ENCODE results near the gene NTNG2.

Gene NTNG2

DNA sequence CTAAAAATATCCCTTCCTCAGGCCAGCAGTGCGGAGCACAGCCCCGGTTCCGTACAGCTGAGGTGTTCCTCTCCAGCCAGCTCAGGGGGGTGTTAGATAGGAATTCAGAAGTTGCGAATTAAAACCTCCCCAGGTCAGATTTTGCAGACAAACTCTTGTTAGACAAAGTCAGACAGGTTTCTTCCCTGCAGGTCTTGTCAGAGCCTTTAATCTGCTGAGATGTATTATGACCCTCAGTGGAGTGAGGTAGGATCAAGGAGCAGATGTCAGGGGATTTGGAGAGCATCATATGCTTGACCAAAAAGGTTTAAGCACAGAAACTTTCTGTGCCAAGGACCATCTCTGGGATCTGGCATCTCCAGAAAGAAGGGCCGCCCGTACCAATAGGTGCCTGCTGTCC is 60.1 kb downstream of the NTNG2 start:
- Histone ChIP-seq H3F3A (ENCODE audit: insufficient read depth, low read length) (no peaks in the 10 kb centered on the region), H4K20me1 (ENCODE audit: insufficient read depth, low read length) (no peaks in the 10 kb centered on the region), H3K27ac (ENCODE audit: low read depth, low read length, poor library complexity, severe bottlenecking) (no peak overlapping the region), H3K9me3 (ENCODE audit: low read length) (no peaks in the 10 kb centered on the region), H3K36me3 (ENCODE audit: insufficient read depth, low read length) (no peaks in the 10 kb centered on the region), H3K79me2 (ENCODE audit: insufficient read depth, low read length) (no peaks in the 10 kb centered on the region), H3K9me2 (ENCODE audit: low read depth, low read length) (no peaks in the 10 kb centered on the region), H3K9ac (ENCODE audit: low read length) (no peak overlapping the region), H3K4me1 (ENCODE audit: insufficient read depth, low read length, severe bottlenecking) (peaks cover 9% of the 10 kb centered on the region), H2AFZ (ENCODE audit: low read length) (no peak overlapping the region), H3K27me3 (ENCODE audit: insufficient read depth, low read length) (no peaks in the 10 kb centered on the region; the same call in 1 of the 2 replicates), H3K4me3 (ENCODE audit: low read depth, low read length, poor library complexity, severe bottlenecking) (no peak overlapping the region), H3K4me2 (ENCODE audit: low read length) (no peak overlapping the region)
- TF ChIP-seq, protein P1, sequence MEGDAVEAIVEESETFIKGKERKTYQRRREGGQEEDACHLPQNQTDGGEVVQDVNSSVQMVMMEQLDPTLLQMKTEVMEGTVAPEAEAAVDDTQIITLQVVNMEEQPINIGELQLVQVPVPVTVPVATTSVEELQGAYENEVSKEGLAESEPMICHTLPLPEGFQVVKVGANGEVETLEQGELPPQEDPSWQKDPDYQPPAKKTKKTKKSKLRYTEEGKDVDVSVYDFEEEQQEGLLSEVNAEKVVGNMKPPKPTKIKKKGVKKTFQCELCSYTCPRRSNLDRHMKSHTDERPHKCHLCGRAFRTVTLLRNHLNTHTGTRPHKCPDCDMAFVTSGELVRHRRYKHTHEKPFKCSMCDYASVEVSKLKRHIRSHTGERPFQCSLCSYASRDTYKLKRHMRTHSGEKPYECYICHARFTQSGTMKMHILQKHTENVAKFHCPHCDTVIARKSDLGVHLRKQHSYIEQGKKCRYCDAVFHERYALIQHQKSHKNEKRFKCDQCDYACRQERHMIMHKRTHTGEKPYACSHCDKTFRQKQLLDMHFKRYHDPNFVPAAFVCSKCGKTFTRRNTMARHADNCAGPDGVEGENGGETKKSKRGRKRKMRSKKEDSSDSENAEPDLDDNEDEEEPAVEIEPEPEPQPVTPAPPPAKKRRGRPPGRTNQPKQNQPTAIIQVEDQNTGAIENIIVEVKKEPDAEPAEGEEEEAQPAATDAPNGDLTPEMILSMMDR (IDR thresholded peaks at IDR 0.05; ENCODE audit: low read length): no peak
- TF ChIP-seq EZH2 (IDR thresholded peaks at IDR 0.05; ENCODE audit: borderline replicate concordance, low read length): no peak

DNA sequence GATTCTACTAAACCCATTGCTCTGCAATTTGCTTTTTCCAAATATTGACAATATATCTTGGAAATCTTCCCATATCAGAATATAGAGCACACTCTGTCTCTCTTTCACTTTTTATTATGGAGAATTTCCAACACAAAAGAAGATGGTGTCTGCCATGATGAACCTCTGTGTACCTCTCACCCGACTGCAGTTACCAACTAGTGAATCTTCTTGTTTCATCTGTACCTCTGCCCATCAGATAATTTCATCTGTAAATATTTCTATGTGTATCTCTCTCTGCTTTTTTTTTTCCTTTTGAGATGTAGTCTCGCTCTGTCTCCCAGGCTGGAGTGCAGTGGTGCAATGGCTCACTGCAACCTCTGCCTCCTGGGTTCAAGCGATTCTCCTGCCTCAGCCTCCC is 62.8 kb downstream of the NTNG2 start:
- Histone ChIP-seq H3K4me1 (ENCODE audit: insufficient read depth, low read length, severe bottlenecking) (peaks cover 9% of the 10 kb centered on the region), H3K27ac (ENCODE audit: low read depth, low read length, poor library complexity, severe bottlenecking) (no peak overlapping the region), H2AFZ (ENCODE audit: low read length) (no peak overlapping the region), H4K20me1 (ENCODE audit: insufficient read depth, low read length) (no peaks in the 10 kb centered on the region), H3K9me2 (ENCODE audit: low read depth, low read length) (no peaks in the 10 kb centered on the region), H3K79me2 (ENCODE audit: insufficient read depth, low read length) (no peaks in the 10 kb centered on the region), H3K36me3 (ENCODE audit: insufficient read depth, low read length) (no peaks in the 10 kb centered on the region), H3K9ac (ENCODE audit: low read length) (no peak overlapping the region), H3K4me2 (ENCODE audit: low read length) (no peak overlapping the region), H3K4me3 (ENCODE audit: low read depth, low read length, poor library complexity, severe bottlenecking) (no peak overlapping the region), H3F3A (ENCODE audit: insufficient read depth, low read length) (no peaks in the 10 kb centered on the region), H3K9me3 (ENCODE audit: low read length) (no peaks in the 10 kb centered on the region), H3K27me3 (ENCODE audit: insufficient read depth, low read length) (no peaks in the 10 kb centered on the region; the same call in 1 of the 2 replicates)
- TF ChIP-seq, protein P1 (IDR thresholded peaks at IDR 0.05; ENCODE audit: low read length): no peak
- TF ChIP-seq EZH2 (IDR thresholded peaks at IDR 0.05; ENCODE audit: borderline replicate concordance, low read length): no peak

DNA sequence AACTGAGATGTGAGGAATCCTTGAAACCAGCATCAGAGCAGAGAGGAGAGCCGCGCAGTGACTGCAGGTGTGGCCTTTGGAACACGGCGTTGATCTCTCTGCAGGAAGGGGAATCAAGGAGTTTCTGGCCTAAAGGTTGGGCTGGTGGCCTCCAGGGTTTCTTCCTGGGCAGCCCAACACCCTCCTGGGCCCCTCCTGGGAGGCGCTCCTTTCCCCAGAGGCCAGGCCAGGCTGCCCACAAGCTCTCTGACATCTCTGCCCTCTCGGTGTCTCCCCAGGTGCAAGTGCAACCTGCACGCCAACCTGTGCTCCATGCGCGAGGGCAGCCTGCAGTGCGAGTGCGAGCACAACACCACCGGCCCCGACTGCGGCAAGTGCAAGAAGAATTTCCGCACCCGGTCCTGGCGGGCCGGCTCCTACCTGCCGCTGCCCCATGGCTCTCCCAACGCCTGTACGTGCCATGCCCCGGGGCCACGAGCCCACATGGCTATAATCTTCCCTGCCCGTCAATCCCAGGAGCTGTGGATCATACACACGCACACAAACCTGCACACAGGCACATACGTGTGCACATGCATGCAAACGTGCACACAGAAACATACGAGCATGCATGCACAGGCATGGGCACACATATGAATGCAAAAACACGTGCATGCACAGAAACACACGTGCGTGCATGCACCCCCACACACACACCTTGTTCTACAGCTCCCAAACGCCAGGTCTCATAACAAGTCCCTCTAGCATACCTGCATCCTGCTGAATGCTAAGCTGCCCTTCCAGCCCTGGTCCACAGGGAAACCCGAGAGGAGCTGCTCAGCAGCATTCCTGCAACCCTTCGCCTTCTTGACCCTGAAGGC is 64.9 kb downstream of the NTNG2 start:
- no peak overlapping the region for H2AFZ ChIP-seq (ENCODE audit: low read length)
- no peaks in the 10 kb centered on the region for H3F3A ChIP-seq (ENCODE audit: insufficient read depth, low read length)
- H3K9me3 ChIP-seq (ENCODE audit: low read length): no peaks in the 10 kb centered on the region
- H3K79me2 ChIP-seq (ENCODE audit: insufficient read depth, low read length): no peaks in the 10 kb centered on the region
- H3K9me2 ChIP-seq (ENCODE audit: low read depth, low read length): no peaks in the 10 kb centered on the region
- no peak overlapping the region for H3K4me2 ChIP-seq (ENCODE audit: low read length)
- H3K9ac ChIP-seq (ENCODE audit: low read length): no peak overlapping the region
- no peaks in the 10 kb centered on the region for H3K36me3 ChIP-seq (ENCODE audit: insufficient read depth, low read length)
- no peaks in the 10 kb centered on the region for H3K27me3 ChIP-seq (ENCODE audit: insufficient read depth, low read length)
- H4K20me1 ChIP-seq (ENCODE audit: insufficient read depth, low read length): no peaks in the 10 kb centered on the region
- H3K4me3 ChIP-seq (ENCODE audit: low read depth, low read length, poor library complexity, severe bottlenecking): no peak overlapping the region
- peaks cover 9% of the 10 kb centered on the region for H3K4me1 ChIP-seq (ENCODE audit: insufficient read depth, low read length, severe bottlenecking)
- no peak overlapping the region for H3K27ac ChIP-seq (ENCODE audit: low read depth, low read length, poor library complexity, severe bottlenecking)
- no peak for TF ChIP-seq EZH2 (IDR thresholded peaks at IDR 0.05; ENCODE audit: borderline replicate concordance, low read length)
- TF ChIP-seq, protein P1 (IDR thresholded peaks at IDR 0.05; ENCODE audit: low read length): no peak

Data from OCI-LY1 (cell line).